Endothelial cell of hepatic sinusoid (primary cell): ENCODE data around the gene NFKBIB.
"Not testable (repeated sequence)": the region's sequence is repeated elsewhere in the genome, so short reads cannot be mapped to it uniquely, and the experiment has no call there.

Experiments
- in situ Hi-C: cut with HindIII; loops from 2 replicates; pipeline ENCODE4 v1.10.0; 2017; ENCODE audit warnings: low sequenced_read_pairs

NFKBIB gene

GRCh38 chr19:38875656-38876395 lies 23.9 kb upstream of the NFKBIB start:
- in situ Hi-C loops = no loop called here

- in situ Hi-C loops = no loop called here
Measured at GRCh38 chr19:38877781-38878574, 21.8 kb upstream of the NFKBIB start, which contains the start of gene RINL. Gene RINL, minus strand, starts transcription at chr19:38878275. Its CDS starts 1,533 bp downstream, at chr19:38876742.

- in situ Hi-C loops = no loop called here
Measured at GRCh38 chr19:38878575-38879399, 21.0 kb upstream of the NFKBIB start.

GRCh38 chr19:38879400-38879751 lies 20.4 kb upstream of the NFKBIB start:
- in situ Hi-C loops = no loop called here

- in situ Hi-C loops = no loop called here
Measured at GRCh38 chr19:38880076-38880881, 19.5 kb upstream of the NFKBIB start.

GRCh38 chr19:38880882-38881609 lies 18.7 kb upstream of the NFKBIB start:
- in situ Hi-C loops = no loop called here

- in situ Hi-C loops = no loop called here
Measured at GRCh38 chr19:38883286-38883685, 16.5 kb upstream of the NFKBIB start.

GRCh38 chr19:38884691-38885090 lies 15.1 kb upstream of the NFKBIB start:
- in situ Hi-C loops = not testable (repeated sequence)

- in situ Hi-C loops = no loop called here
Measured at GRCh38 chr19:38888876-38889275, 10.9 kb upstream of the NFKBIB start.

GRCh38 chr19:38889803-38890202 lies 10.0 kb upstream of the NFKBIB start:
- in situ Hi-C loops = no loop called here

GRCh38 chr19:38890686-38891085 lies 9.1 kb upstream of the NFKBIB start:
- in situ Hi-C loops = no loop called here

GRCh38 chr19:38891771-38892170 lies 8.0 kb upstream of the NFKBIB start:
- in situ Hi-C loops = no loop called here

GRCh38 chr19:38892841-38893240 lies 6.9 kb upstream of the NFKBIB start:
- in situ Hi-C loops = no loop called here

- in situ Hi-C loops = no loop called here
Measured at GRCh38 chr19:38893341-38893771, 6.4 kb upstream of the NFKBIB start.

- in situ Hi-C loops = no loop called here
Measured at GRCh38 chr19:38894968-38895367, 4.8 kb upstream of the NFKBIB start.

GRCh38 chr19:38898788-38899446 lies 852 bp upstream of the NFKBIB start:
- in situ Hi-C loops = no loop called here

GRCh38 chr19:38900202-38900629 lies 447 bp downstream of the NFKBIB start:
- in situ Hi-C loops = loop anchor here (25.0 kb wide), 1 partner anchor 138 kb away; the partner anchor contains the start of gene LGALS7

- in situ Hi-C loops = loop anchor here (25.0 kb wide), 1 partner anchor 138 kb away; the partner anchor contains the start of gene LGALS7
Measured at GRCh38 chr19:38900743-38901190, 998 bp downstream of the NFKBIB start.

- in situ Hi-C loops = loop anchor here (25.0 kb wide), 1 partner anchor 139 kb away; the partner anchor contains the start of gene LGALS7
Measured at GRCh38 chr19:38901683-38902082, 1.9 kb downstream of the NFKBIB start.
